DOHH2 (cell line): Measurements from ENCODE around the gene WDTC1.

Experiments
- H3F3A ChIP-seq: fragments of 200-600 bp; sonication (generic), shearing (Covaris generic); 2 replicates; pipeline ENCODE4 v1.6.0; 2016; ENCODE audit warnings: antibody characterized with exemption, mild to moderate bottlenecking; ENCODE audit not compliant: control insufficient read depth, insufficient read depth
- H3K27ac ChIP-seq: fragments of 200-600 bp; sonication (generic); 2 replicates; pipeline ENCODE4 v1.5.1; 2014; ENCODE audit warnings: low read depth, mild to moderate bottlenecking, low read length, moderate library complexity
- H3K27me3 ChIP-seq: fragments of 200-600 bp; sonication (generic); 2 replicates; pipeline ENCODE4 v1.6.1; 2014; ENCODE audit warnings: mild to moderate bottlenecking, low read length, mixed read lengths; ENCODE audit not compliant: control insufficient read depth
- H3K36me3 ChIP-seq: fragments of 200-600 bp; sonication (generic); 2 replicates; pipeline ENCODE4 v1.6.1; 2014; ENCODE audit warnings: mild to moderate bottlenecking, low read length, moderate library complexity, mixed read lengths; ENCODE audit not compliant: control insufficient read depth
- H3K4me1 ChIP-seq: fragments of 200-600 bp; sonication (generic); 2 replicates; pipeline ENCODE4 v1.6.1; 2014; ENCODE audit warnings: mild to moderate bottlenecking, low read length, mixed read lengths; ENCODE audit not compliant: control insufficient read depth
- H3K4me2 ChIP-seq: fragments of 200-600 bp; sonication (generic); 2 replicates; pipeline ENCODE4 v1.6.0; 2014; ENCODE audit warnings: mild to moderate bottlenecking, low read length, moderate library complexity
- H3K4me3 ChIP-seq: fragments of 200-600 bp; sonication (generic); 2 replicates; pipeline ENCODE4 v1.5.1; 2014; ENCODE audit warnings: mild to moderate bottlenecking, low read length, mixed read lengths
- H3K79me2 ChIP-seq: fragments of 200-600 bp; sonication (generic); 2 replicates; pipeline ENCODE4 v1.6.1; 2014; ENCODE audit warnings: mild to moderate bottlenecking, low read length, mixed read lengths; ENCODE audit not compliant: control insufficient read depth
- H3K9me2 ChIP-seq: fragments of 200-600 bp; sonication (generic); replicated peaks from 2 replicates; pipeline ENCODE4 v1.6.1; 2014; ENCODE audit warnings: mild to moderate bottlenecking, low read length, mixed read lengths; ENCODE audit not compliant: control insufficient read depth
- H3K9me3 ChIP-seq: fragments of 200-600 bp; sonication (generic); 2 replicates; pipeline ENCODE4 v1.6.1; 2014; ENCODE audit warnings: antibody characterized with exemption, low read length, mixed read lengths; ENCODE audit not compliant: control insufficient read depth, insufficient read depth
- H4K20me1 ChIP-seq: fragments of 200-600 bp; sonication (generic); 2 replicates; pipeline ENCODE4 v1.6.0; 2014; ENCODE audit warnings: low read depth, mild to moderate bottlenecking, antibody characterized with exemption, low read length, moderate library complexity; ENCODE audit not compliant: control insufficient read depth, insufficient read depth
- CTCF ChIP-seq: fragments of 200-600 bp; sonication (generic); IDR thresholded peaks from one replicate; pipeline ENCODE4 v1.5.1; 2014; ENCODE audit warnings: antibody characterized with exemption, mild to moderate bottlenecking, low read depth, low read length; ENCODE audit not compliant: poor library complexity, severe bottlenecking
- EZH2phosphoT487 ChIP-seq: fragments of 200-600 bp; sonication (generic); IDR thresholded peaks from 2 replicates; pipeline ENCODE4 v1.6.1; 2017; ENCODE audit warnings: borderline replicate concordance, mild to moderate bottlenecking, antibody characterized with exemption, low read length, moderate library complexity, mixed read lengths

Gene WDTC1

GRCh38 chr1:27301052-27301422, 66.6 kb downstream of the WDTC1 start:
- Histone ChIP-seq H3K9me2 (no peaks in the 10 kb centered on the region), H3K4me3 (no peak overlapping the region), H3K4me1 (peaks cover 11% of the 10 kb centered on the region), H3K9me3 (no peaks in the 10 kb centered on the region), H3F3A (no peaks in the 10 kb centered on the region), H3K36me3 (peaks cover 12% of the 10 kb centered on the region), H3K4me2 (no peak overlapping the region), H4K20me1 (no peaks in the 10 kb centered on the region), H3K27ac (no peak overlapping the region), H3K79me2 (no peaks in the 10 kb centered on the region), H3K27me3 (no peaks in the 10 kb centered on the region)
- TF ChIP-seq EZH2phosphoT487: no peak
- peak; percentile 49 for TF ChIP-seq CTCF

DNA sequence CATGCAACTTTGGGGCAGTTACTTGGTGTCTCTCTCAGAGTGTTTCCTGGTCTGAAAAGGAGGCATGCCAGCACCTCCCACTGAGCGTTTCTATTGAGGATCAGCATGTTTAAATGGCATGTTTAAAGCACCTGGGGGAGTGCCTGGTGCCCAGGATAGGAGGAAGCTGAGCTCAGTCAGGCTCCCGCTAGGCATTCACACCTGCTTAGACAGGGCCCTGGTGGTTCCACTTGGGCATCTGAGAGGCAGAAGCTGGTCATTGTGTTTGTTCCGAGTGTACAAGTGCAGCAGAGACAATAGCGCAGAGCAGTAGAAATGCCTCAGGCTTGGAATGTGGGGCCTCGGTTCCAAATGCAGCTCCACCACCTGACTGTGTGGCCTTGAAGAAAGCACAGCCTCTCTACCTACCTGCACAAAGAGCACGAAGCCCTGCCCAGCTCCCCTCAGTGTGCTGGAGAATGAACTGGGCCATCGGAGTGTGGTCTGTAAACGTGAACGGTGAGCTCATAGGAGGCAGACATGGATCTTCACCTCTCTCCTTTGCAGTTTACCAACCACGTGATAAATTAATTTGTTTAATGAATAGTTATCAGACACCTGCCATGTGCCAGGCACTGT, 67.3 kb downstream of the WDTC1 start:
- Histone ChIP-seq H3K4me2 (no peak overlapping the region), H4K20me1 (no peaks in the 10 kb centered on the region), H3K9me2 (no peaks in the 10 kb centered on the region), H3F3A (no peaks in the 10 kb centered on the region), H3K27ac (no peak overlapping the region), H3K9me3 (no peaks in the 10 kb centered on the region), H3K79me2 (no peaks in the 10 kb centered on the region), H3K36me3 (peaks cover 12% of the 10 kb centered on the region), H3K4me3 (no peak overlapping the region), H3K4me1 (peaks cover 11% of the 10 kb centered on the region), H3K27me3 (no peaks in the 10 kb centered on the region)
- TF ChIP-seq CTCF: no peak
- no peak for TF ChIP-seq EZH2phosphoT487

DNA sequence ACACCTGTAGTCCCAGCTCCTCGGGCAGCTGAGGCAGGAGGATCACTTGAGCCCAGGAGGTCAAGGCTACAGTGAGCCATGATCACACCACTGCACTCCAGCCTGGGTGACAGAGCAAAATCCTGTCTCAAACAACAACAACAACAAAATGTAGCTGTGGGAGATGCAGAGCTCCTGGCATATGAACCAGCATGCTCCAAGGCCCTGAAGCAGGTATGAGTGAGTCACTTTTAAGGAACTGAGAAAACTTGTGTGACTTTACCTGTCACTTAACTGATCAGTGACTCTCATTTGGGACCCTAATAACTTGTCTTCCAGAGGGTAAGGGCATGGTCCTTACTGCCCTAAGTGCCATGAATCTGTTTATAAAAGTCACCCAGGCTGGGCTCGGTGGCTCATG, 68.2 kb downstream of the WDTC1 start:
- H3F3A ChIP-seq: no peaks in the 10 kb centered on the region
- H3K4me3 ChIP-seq: no peak overlapping the region
- H3K9me3 ChIP-seq: no peaks in the 10 kb centered on the region
- no peaks in the 10 kb centered on the region for H3K27me3 ChIP-seq
- TF ChIP-seq CTCF: no peak
- no peak for TF ChIP-seq EZH2phosphoT487
- peaks cover 15% of the 10 kb centered on the region for H3K4me1 ChIP-seq
- no peaks in the 10 kb centered on the region for H3K9me2 ChIP-seq
- peaks cover 5% of the 10 kb centered on the region; the same call in 1 of the 2 replicates for H3K36me3 ChIP-seq
- no peaks in the 10 kb centered on the region for H4K20me1 ChIP-seq
- H3K4me2 ChIP-seq: no peak overlapping the region
- H3K79me2 ChIP-seq: no peaks in the 10 kb centered on the region
- no peak overlapping the region for H3K27ac ChIP-seq
